Measurements from ENCODE around the gene RSPRY1. TPM values are rescaled to one million over a fixed set of nuclear protein-coding genes. Genes with fewer than 3 reads are reported as not detected.

The RSPRY1 gene
- polyA plus RNA-seq, 2 of the 4 experiments (the other 2 are of a cell fraction): 32.2 to 50.0 TPM

DNA sequence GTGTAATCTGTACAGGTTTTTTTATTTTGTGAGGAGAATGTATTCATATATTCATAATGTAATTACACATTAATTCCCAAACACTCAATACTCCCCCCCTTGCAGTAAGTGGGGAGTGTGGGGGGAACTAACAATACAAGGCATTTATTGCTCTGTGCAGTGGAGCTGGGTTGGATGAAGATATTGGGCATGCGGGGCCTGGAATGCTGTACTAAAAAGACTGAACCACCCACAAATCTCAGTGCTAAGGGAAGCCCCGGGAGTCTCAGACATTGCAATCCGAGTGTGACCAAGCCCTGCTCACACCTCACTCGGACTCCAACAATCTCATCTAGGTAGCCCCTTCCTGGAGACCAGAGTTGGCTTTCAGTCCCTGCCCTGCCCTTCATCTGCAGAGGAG, 92.4 kb downstream of the RSPRY1 start:
- DNase-seq (ENCODE audit: low read depth in 1 of 2, low spot score in 1 of 2) (no peak), FAIRE-seq (no peak), ATAC-seq (no peak)
- peaks cover 28% of the 10 kb centered on the region for H3K4me1 ChIP-seq
- peak overlapping the region in 1 of 2 experiments; percentile 5; a peak in 1 of 6 replicates for H3K27ac ChIP-seq
- POLR2A ChIA-PET: interaction anchor here (1.3 kb wide), 1 partner anchor 33 kb away, joined by 3 read pairs; the partner anchor contains the start of gene ARL2BP
- H3K4me3 ChIP-seq: no peak overlapping the region
- no peak overlapping the region for H3K4me2 ChIP-seq
- 69% methylated on average over 4 of the region's 4 CpGs for WGBS (ENCODE audit: missing lambda C conversion rate)
- no peaks in the 10 kb centered on the region for H3K9me3 ChIP-seq
- CTCF ChIA-PET: interaction anchor here (0.6 to 2.5 kb wide), 6 partner anchors 22 to 1284 kb away, joined by 3 to 13 read pairs (median 4); partner anchors contain the start of gene ARL2BP
- TF ChIP-seq, protein P1, sequence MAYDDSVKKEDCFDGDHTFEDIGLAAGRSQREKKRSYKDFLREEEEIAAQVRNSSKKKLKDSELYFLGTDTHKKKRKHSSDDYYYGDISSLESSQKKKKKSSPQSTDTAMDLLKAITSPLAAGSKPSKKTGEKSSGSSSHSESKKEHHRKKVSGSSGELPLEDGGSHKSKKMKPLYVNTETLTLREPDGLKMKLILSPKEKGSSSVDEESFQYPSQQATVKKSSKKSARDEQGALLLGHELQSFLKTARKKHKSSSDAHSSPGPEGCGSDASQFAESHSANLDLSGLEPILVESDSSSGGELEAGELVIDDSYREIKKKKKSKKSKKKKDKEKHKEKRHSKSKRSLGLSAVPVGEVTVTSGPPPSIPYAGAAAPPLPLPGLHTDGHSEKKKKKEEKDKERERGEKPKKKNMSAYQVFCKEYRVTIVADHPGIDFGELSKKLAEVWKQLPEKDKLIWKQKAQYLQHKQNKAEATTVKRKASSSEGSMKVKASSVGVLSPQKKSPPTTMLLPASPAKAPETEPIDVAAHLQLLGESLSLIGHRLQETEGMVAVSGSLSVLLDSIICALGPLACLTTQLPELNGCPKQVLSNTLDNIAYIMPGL (CRISPR knock-in tag; IDR thresholded peaks at IDR 0.05; ENCODE audit: borderline replicate concordance): no peak
- TF ChIP-seq NPAS2 (CRISPR knock-in tag; IDR thresholded peaks at IDR 0.05; ENCODE audit: borderline replicate concordance): no peak
- no peak for TF ChIP-seq POLR2AphosphoS2 (conservative IDR thresholded peaks at IDR 0.05; ENCODE audit: low read length)
- no peak for TF ChIP-seq GATA3 (IDR thresholded peaks at IDR 0.05; ENCODE audit: borderline replicate concordance)
- TF ChIP-seq ESRRA (IDR thresholded peaks at IDR 0.05; ENCODE audit: borderline replicate concordance, low read length): no peak
- no peak for TF ChIP-seq JUNB (IDR thresholded peaks at IDR 0.05)
- TF ChIP-seq ZNF302 (CRISPR knock-in tag; IDR thresholded peaks at IDR 0.05): no peak
- TF ChIP-seq HDAC2 (IDR thresholded peaks at IDR 0.05): no peak
- no peak for TF ChIP-seq TFCP2L1 (CRISPR knock-in tag; IDR thresholded peaks at IDR 0.05)
- TF ChIP-seq CHD2 (IDR thresholded peaks at IDR 0.05; ENCODE audit: low read length, partially characterized antibody): no peak
- no peak for TF ChIP-seq CEBPB (IDR thresholded peaks at IDR 0.05)
- TF ChIP-seq KDM1A (IDR thresholded peaks at IDR 0.05; ENCODE audit: low read depth): no peak

DNA sequence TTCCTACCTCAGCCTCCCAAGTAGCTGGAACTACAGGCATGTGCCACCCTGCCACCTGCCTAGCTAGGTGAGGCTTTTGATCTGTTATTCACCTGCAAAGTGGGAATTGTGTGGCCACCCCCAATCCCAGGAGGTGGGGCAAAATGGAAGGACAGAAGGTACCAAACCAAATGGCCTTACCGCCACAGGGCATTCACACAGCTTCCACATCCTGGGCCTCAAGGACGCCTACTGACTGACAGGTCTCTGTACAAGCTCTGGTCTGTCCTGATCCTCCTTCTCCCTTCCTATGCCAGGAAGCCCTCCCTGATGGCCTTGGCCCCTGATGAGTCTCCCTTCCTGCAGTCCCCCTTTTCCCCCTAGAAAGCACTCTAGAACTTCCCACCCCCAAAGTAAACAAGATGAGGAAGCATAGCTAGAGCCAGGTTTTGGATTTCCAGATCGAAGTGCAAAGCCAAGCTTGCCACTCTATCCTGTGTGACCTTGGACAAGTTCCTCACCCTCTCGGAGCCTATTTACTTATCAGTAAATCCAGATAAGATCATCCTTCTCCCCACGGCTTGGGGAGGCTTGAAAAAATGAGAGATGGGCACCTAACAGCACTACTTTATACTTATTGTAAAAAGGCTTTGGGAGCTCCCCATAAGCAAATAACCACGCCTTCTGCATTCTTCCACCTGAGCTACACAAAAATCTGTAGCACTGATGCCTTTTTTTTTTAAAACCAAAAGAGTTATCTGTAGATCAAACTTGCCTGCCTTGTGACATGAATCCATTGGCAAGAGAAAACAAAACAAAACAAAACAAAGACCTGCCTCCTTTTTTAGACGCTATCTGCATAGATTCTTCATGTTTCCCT, 93.9 kb downstream of the RSPRY1 start:
- H3K4me3 ChIP-seq: no peak overlapping the region
- no peak for DNase-seq (ENCODE audit: low read depth in 1 of 2, low spot score in 1 of 2)
- ATAC-seq: no peak
- no peak overlapping the region for H3K27ac ChIP-seq
- FAIRE-seq: no peak
- 45% methylated on average over 7 of the region's 7 CpGs for WGBS (ENCODE audit: missing lambda C conversion rate)
- TF ChIP-seq ZFP36 (IDR thresholded peaks at IDR 0.05; ENCODE audit: borderline replicate concordance, partially characterized antibody) (peak; percentile 30), MAZ (IDR thresholded peaks at IDR 0.05; ENCODE audit: borderline replicate concordance, low read depth, low read length) (no peak)
- POLR2A ChIA-PET: interaction anchor here (0.8 kb wide), 1 partner anchor 35 kb away, joined by 3 read pairs; the partner anchor contains the start of gene ARL2BP
- H3K4me1 ChIP-seq: peaks cover 31% of the 10 kb centered on the region
- peak overlapping the region; percentile 48; the same call in 1 of the 3 replicates for H3K4me2 ChIP-seq
- CTCF ChIA-PET: interaction anchor here (0.7 to 1.9 kb wide), 6 partner anchors 11 to 143 kb away, joined by 3 to 15 read pairs (median 3); no protein-coding TSS in a partner anchor
- no peaks in the 10 kb centered on the region for H3K9me3 ChIP-seq

DNA sequence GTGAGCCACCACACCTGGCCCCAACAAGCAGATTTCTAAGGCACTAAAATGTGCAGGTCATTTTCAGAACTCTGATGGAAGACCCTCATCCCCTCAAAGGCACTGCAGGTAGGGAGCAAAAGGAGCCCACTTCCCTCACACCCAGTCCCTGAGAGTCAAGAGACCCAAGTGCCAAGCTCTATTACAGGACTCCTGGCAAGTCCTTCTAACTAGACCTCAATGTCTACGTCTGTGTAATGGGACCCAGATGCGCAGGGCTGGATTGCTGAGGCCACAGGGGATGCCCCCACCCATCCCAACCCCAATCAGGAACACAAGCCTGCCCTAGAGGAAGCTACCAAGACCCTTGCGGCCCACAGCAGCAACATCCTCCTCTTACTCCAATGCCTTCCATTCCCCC, 95.7 kb downstream of the RSPRY1 start:
- 100% methylated on average over 3 of the region's 3 CpGs for WGBS (ENCODE audit: missing lambda C conversion rate)
- H3K4me3 ChIP-seq: no peak overlapping the region
- no peaks in the 10 kb centered on the region for H3K9me3 ChIP-seq
- CTCF ChIA-PET: interaction anchor here (0.6 to 1.9 kb wide), 4 partner anchors 18 to 176 kb away, joined by 3 to 9 read pairs (median 3); no protein-coding TSS in a partner anchor
- no peak for TF ChIP-seq SREBF2 (IDR thresholded peaks at IDR 0.05)
- H3K4me2 ChIP-seq: no peak overlapping the region
- H3K4me1 ChIP-seq: peaks cover 26% of the 10 kb centered on the region
- FAIRE-seq: no peak
- DNase-seq (ENCODE audit: low read depth in 1 of 2, low spot score in 1 of 2): no peak
- POLR2A ChIA-PET: interaction anchor here (1.0 kb wide), 1 partner anchor 106 kb away, joined by 3 read pairs; no protein-coding TSS in a partner anchor
- ATAC-seq: no peak
- H3K27ac ChIP-seq: no peak overlapping the region

DNA sequence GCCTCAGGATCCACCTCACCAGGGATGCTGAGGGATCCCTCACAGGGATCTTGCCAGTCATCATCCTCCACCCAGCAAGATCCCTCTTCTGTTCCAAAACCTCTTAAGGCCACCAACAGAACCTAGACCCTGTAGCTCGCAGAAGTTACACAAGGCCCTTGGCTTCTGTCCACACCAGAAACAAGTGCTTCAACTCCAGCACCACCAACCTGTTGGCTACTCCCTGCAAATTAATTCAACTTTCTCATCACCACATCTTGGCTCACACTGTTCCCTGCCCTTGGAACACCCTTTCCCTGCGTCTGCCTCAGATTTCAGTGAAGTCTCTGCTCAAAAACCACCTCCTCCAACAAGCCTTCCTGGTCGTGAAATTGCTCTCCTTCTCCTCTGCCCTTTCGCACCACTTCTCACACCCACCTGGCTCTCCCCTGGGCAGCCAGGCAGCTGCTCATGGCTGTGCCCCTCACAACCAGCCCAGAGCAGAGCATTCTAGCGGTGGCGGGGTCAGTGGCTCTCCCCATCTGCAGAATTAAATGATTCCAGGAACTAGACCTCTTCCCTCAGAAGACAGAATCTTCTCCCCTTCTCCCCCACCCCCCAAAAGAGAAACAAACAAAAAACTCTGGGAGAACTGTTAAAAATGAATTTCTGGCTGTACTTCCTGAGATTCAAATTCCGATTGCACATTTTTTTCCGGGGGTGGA, 96.5 kb downstream of the RSPRY1 start:
- POLR2A ChIA-PET: interaction anchor here (2.0 kb wide), 1 partner anchor 37 kb away, joined by 8 read pairs; the partner anchor contains the start of gene ARL2BP
- CTCF ChIA-PET: interaction anchor here (0.6 to 1.5 kb wide), 4 partner anchors 17 to 617 kb away, joined by 3 to 5 read pairs (median 3); no protein-coding TSS in a partner anchor
- H3K4me1 ChIP-seq: peaks cover 17% of the 10 kb centered on the region
- H3K9me3 ChIP-seq: no peaks in the 10 kb centered on the region
- no peak for ATAC-seq
- DNase-seq (ENCODE audit: low read depth in 1 of 2, low spot score in 1 of 2): no peak
- H3K27ac ChIP-seq: no peak overlapping the region
- H3K4me2 ChIP-seq: no peak overlapping the region
- TF ChIP-seq HOXA7 (CRISPR knock-in tag; IDR thresholded peaks at IDR 0.05) (no peak), HDAC2 (IDR thresholded peaks at IDR 0.05) (no peak), JUN (IDR thresholded peaks at IDR 0.05) (no peak)
- TF ChIP-seq, protein P2, sequence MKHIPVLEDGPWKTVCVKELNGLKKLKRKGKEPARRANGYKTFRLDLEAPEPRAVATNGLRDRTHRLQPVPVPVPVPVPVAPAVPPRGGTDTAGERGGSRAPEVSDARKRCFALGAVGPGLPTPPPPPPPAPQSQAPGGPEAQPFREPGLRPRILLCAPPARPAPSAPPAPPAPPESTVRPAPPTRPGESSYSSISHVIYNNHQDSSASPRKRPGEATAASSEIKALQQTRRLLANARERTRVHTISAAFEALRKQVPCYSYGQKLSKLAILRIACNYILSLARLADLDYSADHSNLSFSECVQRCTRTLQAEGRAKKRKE (CRISPR knock-in tag; IDR thresholded peaks at IDR 0.05; ENCODE audit: low read depth): no peak
- WGBS (ENCODE audit: missing lambda C conversion rate): 87% methylated on average over 8 of the region's 8 CpGs
- no peak overlapping the region for H3K4me3 ChIP-seq
- FAIRE-seq: no peak
